ENCODE measurements around the gene EOLA2.
A peak's percentile ranks its signal among the peaks of the same experiment; 100 is the strongest.
"Not testable (repeated sequence)": the region's sequence is repeated elsewhere in the genome, so short reads cannot be mapped to it uniquely, and the experiment has no call there.

The EOLA2 gene

DNA sequence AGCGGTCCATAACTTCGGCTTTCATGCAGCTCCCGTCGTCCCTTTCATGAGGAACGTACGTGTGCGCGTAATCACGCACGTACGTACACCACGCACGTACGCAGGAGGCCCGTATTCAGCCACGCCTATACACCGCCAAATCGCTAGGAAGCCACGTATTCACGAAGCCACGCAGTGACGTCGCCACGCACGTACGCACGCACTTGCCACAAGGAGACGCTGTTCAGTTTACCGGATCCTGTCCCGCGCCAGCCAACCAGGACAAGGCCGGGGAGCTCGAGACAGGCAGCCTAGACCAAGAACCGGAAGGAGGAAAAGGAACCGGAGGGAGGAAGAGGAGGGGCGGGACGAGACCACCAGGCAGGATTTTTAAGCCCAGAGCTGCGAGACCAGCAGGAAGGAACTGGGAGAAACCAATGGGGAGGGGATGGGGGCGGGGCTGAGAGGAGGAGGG lies at the start of gene EOLA2:
Gene EOLA2 (minus strand): TSS at position 65 of the 454 bp plus-strand sequence. CDS start 4,617 bp downstream, outside the sequence.
- in situ Hi-C loops (cut with HindIII; ENCODE audit: low pct_ligation_motif_present, low pct_unique_long_range_greater_than_20kb, low sequenced_read_pairs), result no loop called here
- peak; percentile 91 for DNase-seq

DNA sequence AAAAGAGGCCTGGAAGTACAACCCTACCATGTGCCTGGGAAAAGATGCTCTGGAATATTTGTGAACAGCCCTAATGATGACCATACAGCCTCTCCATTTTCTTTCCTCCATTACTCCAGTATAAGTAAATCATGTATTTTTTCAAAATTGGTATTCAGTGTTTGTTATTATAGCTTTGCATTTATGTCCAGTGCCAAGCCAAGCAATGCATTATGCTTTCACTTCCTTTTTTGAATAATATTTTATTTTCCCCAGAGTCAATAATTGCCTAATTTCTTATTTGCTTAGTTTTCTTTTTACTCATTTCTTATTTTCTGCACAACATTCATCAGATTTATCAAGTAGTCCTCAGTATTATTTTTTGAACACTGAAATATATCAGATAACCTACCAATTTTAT lies 49.3 kb upstream of the EOLA2 start:
- DNase-seq, result no peak
- in situ Hi-C loops (cut with HindIII; ENCODE audit: low pct_ligation_motif_present, low pct_unique_long_range_greater_than_20kb, low sequenced_read_pairs), result no loop called here

DNA sequence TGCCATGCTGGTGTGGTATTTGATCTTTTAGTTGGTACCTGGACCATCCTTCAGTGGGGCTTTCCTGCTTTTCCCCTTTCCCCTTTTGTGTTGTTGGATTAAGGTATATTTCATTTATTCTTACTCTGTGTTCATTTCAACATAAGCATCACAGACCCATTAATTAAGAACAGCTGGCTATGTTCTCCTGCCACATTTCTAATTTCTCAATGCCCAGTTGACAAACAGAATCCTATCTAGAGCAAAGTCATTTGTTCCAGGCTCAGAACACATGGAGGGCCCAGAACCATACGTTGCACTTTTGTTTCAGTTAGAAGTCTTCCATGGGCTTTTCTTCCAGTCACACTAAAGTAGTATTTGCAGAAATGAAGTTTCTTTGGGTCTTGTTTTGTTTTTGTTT lies 46.1 kb upstream of the EOLA2 start:
- in situ Hi-C loops (cut with HindIII; ENCODE audit: low pct_ligation_motif_present, low pct_unique_long_range_greater_than_20kb, low sequenced_read_pairs), result no loop called here

DNA sequence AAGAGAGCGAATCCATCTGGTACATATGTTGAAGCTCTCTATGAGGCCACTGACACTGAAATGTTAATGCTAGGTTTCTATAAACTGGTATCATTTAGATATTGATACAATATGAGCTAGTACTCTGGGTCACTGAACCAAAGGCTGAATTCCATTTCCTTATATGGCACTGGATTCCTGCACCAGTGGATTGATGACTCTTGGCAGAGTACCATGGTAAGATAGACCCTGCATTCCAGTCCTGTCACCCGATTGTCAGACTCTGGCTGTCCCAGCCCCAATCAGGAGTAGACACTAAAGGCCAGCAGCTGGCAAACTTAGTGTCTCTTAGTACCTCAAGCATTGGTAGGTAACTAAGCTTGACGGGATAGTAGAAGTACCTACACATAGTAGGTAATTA lies 44.0 kb upstream of the EOLA2 start:
- no peak for DNase-seq
- in situ Hi-C loops (cut with HindIII; ENCODE audit: low pct_ligation_motif_present, low pct_unique_long_range_greater_than_20kb, low sequenced_read_pairs), result no loop called here

More for the DNA sequence above, 46.1 kb upstream of the EOLA2 start:
- DNase-seq, result no peak

DNA sequence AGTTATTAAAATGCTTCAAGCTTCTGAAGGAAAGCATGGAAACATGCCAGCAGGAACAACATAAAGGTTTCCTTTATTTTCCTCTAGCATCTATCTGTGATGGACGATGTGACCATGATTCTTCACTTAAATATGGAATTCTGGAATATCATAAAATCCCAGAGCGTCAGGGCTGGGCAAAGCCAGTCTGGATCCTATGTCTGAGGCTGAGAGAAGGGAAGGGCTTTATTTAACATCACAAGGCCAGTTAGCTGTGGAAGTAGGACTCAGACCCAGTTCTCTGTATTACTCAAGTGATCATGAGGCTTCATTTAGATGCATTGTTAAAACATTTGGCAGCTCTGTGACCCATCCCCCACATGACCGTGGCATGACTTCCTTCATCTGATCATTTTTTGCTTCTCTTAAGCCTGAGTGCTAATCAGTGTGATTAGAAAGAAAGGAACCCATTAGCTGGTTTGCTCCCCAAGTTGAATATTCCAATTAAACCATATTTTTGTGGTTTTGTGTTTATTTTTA lies 40.9 kb upstream of the EOLA2 start:
- no peak for DNase-seq
- in situ Hi-C loops (cut with HindIII; ENCODE audit: low pct_ligation_motif_present, low pct_unique_long_range_greater_than_20kb, low sequenced_read_pairs), result no loop called here

DNA sequence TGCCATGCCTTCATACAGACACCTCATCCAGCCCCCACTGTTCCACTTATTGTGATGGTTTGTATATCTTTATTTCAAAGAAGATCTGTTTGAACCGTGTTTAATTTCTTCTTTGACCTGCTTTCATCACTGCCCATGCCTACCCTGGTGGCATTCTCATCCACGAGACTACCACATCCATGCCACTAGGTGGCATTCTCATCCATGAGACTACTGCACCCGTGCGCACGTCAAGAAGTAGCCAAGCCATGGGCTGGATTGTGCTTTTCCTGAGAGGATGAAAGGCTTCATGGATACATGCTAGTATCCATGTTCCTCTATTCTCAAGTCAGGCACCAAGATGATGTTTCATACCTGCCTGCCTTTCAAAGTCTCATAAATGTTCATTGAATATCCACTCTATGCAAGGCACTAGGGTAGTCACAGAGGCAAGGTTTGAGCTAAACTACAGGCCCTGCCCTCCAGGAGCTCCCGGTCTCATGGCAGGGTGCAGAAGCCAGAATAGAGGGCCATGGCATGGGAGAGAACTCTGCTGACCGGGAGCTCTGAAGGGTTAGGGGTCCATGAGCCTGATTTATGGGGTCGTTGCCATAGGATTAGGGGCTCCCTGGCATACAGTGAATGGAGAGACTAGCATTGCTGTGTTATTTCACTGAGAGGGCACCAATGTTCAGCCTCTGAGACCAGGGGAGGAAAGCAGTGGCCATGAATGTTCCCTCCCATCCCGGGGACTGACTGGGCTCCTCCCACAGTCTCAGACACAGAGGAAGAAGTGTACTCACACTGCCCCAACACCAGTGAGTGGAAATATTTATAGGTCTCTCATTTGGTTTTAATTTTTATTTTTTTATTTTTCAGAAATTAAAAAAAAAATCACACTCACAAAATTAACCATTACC lies 24.8 kb upstream of the EOLA2 start:
- DNase-seq, result peak; percentile 57
- in situ Hi-C loops (cut with HindIII; ENCODE audit: low pct_ligation_motif_present, low pct_unique_long_range_greater_than_20kb, low sequenced_read_pairs), result no loop called here

DNA sequence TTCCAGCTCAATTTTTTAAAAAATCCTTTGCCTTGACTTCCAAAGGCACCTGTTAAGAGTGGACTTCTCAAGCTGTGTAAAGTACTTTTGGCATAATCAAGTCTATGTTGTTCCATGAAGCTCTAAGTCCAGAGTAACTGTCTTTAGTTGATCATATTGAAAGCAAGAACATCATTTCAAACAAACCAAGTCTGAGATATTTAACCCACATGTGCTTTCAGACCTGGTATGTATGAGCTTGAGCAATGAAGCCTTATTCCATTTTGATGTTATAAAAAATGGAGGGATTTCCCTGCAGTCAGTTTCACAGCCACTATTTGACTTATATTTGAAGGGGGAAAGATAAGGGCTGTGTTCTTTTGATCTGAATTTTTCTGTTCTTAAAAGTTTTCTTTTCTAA lies 23.7 kb upstream of the EOLA2 start:
- in situ Hi-C loops (cut with HindIII; ENCODE audit: low pct_ligation_motif_present, low pct_unique_long_range_greater_than_20kb, low sequenced_read_pairs), result no loop called here
- DNase-seq, result no peak

DNA sequence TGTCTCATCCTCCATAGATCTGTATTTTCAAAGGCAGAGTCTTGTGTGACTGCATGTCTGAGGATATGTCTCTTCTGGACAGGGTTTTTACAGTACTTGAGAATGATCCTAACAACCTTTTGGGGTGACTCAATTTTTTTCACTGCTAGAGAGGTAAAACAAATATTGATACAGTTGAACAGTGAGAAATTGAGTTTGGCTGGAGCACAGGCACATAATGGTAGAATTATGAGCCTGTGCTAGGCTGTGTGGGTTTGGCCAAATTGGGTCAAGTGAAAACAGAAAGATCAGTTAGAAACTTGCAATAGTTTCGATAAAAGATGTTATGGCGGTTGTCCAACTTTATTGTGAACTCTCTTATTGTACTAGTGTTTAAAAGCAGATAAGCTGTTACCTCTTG lies 23.3 kb upstream of the EOLA2 start:
- no peak for DNase-seq
- in situ Hi-C loops (cut with HindIII; ENCODE audit: low pct_ligation_motif_present, low pct_unique_long_range_greater_than_20kb, low sequenced_read_pairs), result no loop called here

DNA sequence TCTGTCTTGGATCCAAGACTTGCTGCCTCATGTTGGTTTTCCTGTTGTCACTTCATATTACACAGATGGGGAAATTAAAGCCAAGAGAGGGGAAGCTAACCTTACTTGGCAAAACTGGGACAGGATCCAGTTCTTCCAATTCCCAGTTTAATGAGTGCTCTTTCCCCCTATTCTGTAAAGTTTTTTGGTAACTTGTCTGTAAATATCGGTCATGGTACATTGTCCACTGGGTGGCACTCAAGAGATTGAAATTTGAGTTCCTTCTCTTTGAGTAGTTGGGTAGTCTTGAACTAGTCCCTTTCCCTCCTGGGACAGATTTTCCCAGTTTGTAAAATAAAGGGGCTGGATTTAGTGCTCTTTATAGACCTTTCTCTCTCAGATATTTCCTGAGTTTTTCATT lies 12.4 kb upstream of the EOLA2 start:
- in situ Hi-C loops (cut with HindIII; ENCODE audit: low pct_ligation_motif_present, low pct_unique_long_range_greater_than_20kb, low sequenced_read_pairs), result no loop called here
- peak; percentile 23 for DNase-seq

DNA sequence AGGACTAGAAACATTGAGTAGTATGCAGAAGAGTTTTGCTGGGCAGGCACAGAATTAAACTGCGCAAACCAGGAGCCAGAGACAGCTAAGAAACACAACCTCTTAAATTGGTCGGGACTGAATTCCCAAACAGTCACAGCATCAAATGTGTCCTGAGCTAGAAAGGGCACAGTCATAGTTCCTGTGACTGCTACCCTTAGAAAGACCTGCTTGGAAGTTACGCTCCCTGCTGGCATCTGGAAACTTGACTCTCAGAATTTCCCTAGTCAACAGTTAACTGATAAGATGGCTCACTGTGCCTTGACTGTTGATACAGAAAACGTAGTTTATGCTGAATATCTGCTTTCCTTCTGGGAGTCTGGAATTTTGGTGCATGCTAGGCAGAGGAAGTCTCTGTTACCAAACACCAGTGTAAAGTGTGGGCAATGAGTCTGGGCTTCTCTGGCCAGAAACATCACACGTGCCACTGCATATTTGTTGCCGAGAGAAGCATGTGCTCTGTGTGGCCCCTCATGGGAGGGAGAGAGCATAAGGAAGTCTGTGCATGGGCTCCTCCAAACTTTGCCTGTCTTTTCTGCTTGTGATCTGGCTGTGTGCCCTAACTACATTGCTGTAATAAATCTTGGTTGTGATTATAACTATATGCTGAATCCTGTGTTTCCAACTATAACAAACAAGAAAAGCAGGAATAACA lies 11.6 kb upstream of the EOLA2 start:
- DNase-seq, result no peak
- in situ Hi-C loops (cut with HindIII; ENCODE audit: low pct_ligation_motif_present, low pct_unique_long_range_greater_than_20kb, low sequenced_read_pairs), result no loop called here

DNA sequence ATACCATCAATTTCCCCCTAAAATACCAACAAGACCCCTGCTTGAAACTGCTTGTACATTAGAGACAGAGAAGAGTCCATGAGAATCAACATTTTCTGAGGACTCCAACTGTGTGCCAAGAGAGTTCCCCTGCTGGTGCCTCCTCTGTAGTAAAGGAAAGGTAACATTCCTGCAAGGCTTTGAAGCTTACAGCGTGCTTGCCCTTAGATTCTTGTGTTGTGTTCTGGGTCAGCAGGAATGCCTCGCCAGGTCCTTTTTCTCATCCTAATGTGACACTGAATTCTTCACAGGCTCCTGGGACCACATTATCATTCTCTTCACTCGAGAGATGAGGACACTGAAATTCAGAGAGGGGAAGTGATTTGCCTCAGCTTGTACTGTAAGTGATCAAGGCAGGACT lies 9.7 kb upstream of the EOLA2 start:
- no peak for DNase-seq
- in situ Hi-C loops (cut with HindIII; ENCODE audit: low pct_ligation_motif_present, low pct_unique_long_range_greater_than_20kb, low sequenced_read_pairs), result no loop called here

DNA sequence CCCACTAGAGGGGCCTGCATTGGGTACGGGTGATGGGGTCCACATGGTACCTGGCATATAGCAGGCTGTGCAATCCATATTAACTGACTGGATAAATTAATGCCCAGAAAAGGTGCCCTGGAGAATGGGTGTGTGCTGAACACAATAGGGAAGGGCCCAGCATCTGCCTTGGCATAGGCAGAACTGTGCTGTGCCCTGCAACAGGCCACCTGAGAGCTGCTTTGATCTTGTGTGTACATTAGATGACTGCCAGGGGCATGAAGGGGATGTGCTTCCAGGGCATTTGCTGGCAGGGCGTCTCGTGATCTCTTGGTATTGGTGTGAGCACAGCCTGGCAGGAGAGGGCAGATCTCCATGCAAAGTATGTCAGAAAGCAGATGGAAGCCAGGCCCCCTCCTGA lies 8.6 kb upstream of the EOLA2 start:
- in situ Hi-C loops (cut with HindIII; ENCODE audit: low pct_ligation_motif_present, low pct_unique_long_range_greater_than_20kb, low sequenced_read_pairs), result not testable (repeated sequence)

DNA sequence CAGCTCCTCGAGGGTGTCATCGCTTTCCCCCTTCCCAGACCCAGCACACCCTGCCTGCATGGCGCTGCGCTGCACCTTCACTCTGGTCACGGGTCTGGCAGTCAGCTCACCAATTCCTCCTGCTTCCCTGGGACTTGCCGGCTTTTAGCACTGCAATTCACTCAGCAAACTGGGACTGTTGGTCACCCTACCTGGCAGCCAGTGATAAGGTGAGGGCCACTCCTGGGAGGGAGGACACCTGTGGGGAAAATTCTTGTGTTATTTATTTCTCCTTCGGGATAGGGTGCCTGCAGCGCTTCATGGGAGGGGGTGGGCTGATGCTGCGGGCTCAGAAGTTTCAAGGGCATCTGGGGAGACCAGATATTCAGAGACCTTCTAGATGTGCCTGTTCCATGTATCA lies 7.5 kb upstream of the EOLA2 start:
- in situ Hi-C loops (cut with HindIII; ENCODE audit: low pct_ligation_motif_present, low pct_unique_long_range_greater_than_20kb, low sequenced_read_pairs); DNase-seq: not testable (repeated sequence)

More for the DNA sequence above, 8.6 kb upstream of the EOLA2 start:
- not testable (repeated sequence) for DNase-seq

DNA sequence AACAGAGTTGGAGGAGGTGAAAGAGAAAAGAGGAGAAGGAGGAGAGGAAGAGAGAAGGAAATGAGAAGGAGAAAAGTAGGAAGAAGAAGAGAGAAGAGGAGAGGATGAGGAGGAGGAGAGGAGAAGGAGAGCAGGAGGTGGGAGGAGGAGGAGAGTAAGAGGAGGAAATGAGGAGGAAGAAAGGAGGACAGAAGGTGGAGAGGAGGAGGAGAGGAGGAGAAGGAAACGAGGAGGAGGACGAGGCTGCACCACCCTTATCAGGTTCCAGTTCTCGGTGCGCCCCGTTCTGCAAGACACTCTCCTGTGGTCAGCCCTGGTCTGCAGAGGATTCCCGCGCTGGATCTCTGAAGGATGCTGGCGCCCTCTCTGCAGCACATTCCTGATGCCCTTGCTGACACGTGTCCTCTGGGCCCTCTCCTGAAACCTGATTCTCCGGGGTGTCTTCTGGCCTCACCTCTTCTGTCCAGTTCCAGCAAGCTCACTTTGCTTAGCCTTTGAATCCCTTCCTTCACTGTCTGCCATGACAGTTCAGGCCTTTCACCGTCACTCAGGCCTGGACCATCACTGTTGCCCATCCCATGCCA lies 6.9 kb upstream of the EOLA2 start:
- in situ Hi-C loops (cut with HindIII; ENCODE audit: low pct_ligation_motif_present, low pct_unique_long_range_greater_than_20kb, low sequenced_read_pairs); DNase-seq: not testable (repeated sequence)

DNA sequence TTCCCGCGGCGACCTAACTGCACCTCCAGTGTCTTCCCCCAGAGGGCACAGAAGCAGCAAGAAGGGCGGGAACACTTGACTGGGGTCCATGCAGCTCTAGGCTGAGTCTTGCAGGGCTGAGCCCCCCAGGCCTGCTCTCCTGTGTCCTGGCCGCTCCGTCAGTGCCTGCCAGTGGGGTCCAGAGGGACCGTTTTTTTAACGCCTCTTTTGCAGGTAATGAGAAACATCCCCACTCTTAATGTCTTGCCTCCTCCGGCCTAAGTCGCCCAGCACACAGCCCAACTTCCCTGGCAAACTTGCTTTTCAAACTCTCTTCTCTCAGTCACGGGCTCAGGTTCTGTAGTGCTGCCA lies 2.4 kb upstream of the EOLA2 start:
- in situ Hi-C loops (cut with HindIII; ENCODE audit: low pct_ligation_motif_present, low pct_unique_long_range_greater_than_20kb, low sequenced_read_pairs); DNase-seq: not testable (repeated sequence)

DNA sequence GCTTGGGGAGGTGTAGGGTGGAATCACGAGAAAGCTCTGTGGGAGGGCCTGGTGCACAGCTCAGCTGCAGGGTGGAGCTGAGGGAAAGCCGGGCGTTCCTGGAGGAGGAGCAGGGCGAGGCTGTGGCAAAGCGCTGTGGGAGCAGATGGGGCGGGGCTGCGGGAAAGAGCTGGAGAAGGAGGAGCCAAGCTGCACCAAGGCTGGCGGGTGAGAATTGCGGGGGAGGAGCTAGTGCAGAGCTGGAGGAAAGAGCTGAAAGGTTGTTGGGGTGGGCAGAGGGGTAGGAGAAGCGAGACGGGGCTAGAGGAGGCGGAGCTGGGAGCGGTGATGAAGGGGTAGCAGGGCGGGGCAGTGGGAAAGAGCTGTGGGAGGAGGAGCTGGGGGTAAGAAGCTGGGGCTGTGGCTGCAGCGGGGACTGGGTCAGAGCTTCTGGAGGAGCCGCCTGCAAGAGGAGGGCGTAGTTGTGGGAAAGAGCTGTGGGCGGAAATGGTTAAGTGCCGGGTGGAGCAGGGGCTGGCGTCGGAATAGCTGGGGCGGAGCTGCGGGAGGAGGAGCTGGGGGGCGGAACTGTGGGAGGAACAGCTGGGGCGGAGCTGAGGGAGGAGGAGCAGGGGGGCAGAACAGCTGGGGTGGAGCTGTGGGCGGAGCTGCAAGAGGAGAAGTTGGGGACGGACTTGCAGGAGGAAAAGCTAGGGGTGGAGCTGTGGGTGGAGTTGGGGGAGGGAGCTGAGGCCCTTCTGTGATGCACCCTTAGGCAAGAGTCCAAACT lies 1.8 kb upstream of the EOLA2 start:
- DNase-seq, result peak; percentile 89
- in situ Hi-C loops (cut with HindIII; ENCODE audit: low pct_ligation_motif_present, low pct_unique_long_range_greater_than_20kb, low sequenced_read_pairs), result no loop called here

DNA sequence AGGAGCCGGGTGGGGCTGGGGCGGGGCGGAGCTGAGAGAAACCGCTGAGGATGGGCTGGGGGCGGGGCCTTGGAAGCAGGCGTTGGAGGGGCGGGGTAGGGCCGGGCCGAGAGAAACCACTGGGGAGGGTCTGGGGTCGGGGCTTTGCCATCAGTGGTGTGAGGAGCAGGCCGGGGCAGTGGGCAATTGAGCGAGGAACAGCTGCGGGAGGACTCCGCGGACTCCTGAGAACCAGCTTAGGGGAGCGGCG lies 1.3 kb upstream of the EOLA2 start:
- in situ Hi-C loops (cut with HindIII; ENCODE audit: low pct_ligation_motif_present, low pct_unique_long_range_greater_than_20kb, low sequenced_read_pairs), result no loop called here
- no peak for DNase-seq

DNA sequence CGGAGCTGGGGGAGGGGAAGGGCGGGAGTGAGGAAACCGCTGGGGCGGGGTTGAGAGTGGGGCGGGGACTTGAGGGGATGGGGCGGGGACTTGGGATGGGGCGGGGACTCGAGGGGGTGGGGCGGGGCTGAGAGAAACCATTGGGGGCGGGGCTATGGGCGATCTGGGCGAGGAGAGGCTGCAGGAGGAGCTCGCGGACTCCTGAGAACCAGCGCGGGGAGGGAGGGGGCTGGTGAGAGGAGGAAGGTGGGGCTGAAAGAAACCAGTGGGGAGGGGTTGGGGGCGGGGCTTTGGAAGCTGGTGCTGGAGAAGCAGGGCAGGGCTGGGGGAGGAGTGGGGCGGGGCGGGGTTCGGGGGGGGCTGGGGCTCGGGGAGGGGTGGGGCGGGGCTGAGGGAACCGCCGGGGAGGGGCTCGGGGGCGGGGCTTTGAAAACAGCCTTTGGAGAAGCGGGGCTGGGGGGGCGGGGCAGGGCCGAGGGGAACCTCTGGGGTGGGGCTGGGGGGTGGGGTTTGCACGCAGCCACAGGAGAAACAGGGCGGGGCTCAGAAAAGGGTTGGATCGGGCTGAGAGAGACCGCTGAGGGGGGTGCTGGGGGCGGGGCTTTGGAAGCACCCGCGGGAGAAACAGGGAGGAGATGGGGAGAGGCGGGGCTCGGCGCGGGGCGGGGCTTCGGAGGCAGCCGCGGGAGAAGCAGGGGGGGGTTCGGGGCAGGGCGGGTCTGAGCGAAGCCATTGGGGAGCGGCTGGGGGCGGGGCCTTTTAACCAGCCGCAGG lies 777 bp upstream of the EOLA2 start:
- in situ Hi-C loops (cut with HindIII; ENCODE audit: low pct_ligation_motif_present, low pct_unique_long_range_greater_than_20kb, low sequenced_read_pairs), result no loop called here
- DNase-seq, result peak; percentile 79
